NCI-H2196 (cell line): ENCODE data around the gene OCLN.
"Not testable (repeated sequence)": the region's sequence is repeated elsewhere in the genome, so short reads cannot be mapped to it uniquely, and the experiment has no call there.

Source experiments
- DNase-seq: peaks from one replicate; lab custom pipeline; 2025; ENCODE audit not compliant: unreplicated experiment; lab: John Stamatoyannopoulos, UW

The OCLN gene

DNA sequence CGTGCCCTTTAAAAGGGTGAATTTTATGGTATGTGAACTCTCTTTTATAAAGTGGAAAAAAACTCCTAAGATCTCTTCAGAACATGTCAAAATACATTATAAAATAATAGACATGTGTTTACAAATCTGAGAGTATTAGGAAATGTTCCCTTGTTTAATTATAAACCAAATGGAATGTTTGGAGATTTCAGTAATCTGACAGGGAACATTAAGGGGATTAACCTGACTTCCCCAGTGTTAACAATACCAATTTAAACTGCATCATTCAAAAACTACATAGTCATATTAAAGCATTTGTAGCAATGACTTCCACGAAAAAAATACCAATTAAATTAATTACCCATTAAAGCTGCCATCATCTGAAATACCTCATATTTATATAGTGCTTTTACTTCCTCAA lies 1.6 kb upstream of the OCLN start:
- no peak for DNase-seq

DNA sequence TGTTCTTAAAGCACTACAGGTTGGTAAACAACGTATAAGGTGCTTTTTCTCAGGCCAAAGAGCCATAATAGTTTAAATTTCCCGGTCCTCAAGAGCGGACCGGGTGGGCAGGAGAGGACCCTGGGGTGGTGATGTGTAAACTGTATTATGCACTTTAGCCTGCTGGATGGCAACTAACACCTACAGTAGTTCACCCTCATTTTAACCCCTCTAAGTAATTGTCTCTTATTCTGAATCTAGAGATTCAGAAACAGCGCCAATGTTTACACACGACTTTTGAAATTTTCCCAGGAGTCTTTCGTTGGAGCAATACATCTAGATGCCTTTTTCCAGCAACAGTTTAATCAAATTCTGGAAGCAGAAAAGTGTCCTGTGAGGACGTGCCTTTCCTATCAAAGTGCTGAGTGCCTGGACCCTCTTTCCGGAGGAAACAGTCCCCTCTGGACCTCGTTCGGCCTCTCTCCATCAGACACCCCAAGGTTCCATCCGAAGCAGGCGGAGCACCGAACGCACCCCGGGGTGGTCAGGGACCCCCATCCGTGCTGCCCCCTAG lies 676 bp upstream of the OCLN start:
- DNase-seq = no peak

DNA sequence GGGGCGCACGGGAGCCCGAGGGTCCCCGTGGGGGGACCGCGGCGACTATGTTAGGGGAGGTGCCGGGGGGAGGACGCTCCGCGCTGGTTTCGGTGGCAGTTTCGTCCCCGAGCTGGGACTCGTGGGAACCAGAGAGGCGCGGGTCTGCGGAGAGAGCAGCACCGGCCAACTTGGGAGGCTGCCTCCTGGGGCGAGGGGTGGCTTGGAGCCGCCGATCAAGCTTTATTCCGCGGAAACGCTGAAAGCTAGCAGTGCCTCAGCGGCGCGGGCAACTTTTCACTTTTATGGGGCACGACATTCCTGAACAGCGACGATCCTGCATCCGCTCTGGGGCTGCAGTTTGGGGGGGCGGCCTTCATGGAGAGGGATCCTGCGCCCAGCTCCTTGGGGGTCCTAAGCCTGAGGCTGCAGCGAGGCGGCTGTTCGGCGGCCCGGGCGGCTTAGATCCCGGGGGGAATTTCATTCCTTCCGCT lies 369 bp downstream of the OCLN start:
- no peak for DNase-seq

- no peak for DNase-seq
These were observed 975 bp downstream of the OCLN start for GRCh38 chr5:69493396-69494133.

DNA sequence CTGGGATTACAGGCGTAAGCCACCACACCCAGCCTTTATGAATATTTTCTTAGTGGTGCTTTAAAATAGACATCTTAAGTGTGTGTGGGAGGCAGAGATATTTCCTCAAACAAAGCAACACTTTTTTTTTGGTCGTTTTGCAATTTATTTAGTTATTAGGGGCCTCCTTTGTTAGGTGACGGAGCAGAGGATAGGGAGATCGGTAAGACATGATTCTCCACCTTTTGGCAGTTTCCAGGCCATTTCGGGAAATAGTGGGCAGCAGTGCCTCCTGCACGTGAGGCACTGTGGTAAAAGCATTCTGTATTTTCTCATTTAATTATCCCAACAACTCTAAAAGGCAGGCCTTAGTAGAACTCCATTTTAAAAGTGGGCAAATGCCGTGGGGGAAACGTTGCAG lies 1.9 kb downstream of the OCLN start:
- no peak for DNase-seq

- no peak for DNase-seq
These were observed 4.5 kb downstream of the OCLN start for GRCh38 chr5:69497006-69497520.

- DNase-seq = no peak
These were observed 5.8 kb downstream of the OCLN start for GRCh38 chr5:69498384-69498783.

DNA sequence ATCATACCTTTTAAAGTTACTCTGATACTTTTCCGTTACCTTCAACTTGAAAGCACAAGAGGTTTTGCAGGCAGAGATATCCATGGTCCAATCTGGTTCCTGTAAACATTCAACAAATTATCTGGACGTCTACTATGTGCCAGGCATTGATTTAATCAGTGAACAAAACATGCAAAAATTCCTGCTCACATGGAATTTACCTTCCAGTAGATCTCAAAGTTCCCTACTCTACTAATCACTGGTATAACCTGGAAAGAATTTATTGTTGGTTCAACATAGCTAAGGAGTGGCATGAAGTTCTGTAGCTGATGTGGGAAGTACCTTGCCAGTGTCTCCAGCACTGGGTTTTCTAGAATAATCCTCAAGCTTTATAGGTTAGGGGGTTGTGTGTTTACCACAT lies 9.8 kb downstream of the OCLN start:
- DNase-seq = no peak

DNA sequence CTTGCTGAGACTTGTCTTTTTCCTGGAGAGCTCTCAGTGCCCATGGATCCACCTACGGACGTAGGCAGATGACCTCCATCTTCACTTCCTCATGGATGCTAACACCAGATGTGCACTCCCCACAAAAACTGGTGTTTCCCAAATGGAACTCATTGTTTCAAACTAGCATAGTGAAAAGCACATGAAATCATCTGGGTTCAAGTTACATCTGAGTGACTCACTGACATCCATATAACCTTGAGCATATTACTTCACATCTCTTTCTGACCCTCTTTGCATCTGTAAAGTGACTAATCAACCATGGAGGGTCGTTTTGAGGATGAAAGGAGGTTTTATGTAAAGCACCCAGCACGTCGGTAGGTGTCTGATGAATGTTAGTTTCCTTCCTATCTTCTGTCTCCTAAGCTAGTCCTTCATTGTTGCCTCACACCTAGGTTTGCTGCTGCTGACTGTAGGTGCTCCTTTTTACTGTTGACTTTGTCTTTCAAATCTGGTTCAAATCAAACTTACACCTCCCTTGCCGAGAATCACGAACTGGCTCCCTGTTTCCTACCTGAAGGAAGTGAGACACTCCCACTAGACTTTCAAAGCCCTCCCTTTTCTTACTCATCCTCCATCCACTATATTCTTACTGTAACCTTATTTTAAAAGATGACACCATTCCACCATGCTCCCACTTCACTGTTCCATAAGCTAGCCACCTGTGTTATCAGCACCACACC lies 10.3 kb downstream of the OCLN start:
- DNase-seq = no peak

GRCh38 chr5:69504036-69504435 lies 11.4 kb downstream of the OCLN start:
- no peak for DNase-seq

GRCh38 chr5:69505306-69505705 lies 12.7 kb downstream of the OCLN start:
- DNase-seq = no peak

DNA sequence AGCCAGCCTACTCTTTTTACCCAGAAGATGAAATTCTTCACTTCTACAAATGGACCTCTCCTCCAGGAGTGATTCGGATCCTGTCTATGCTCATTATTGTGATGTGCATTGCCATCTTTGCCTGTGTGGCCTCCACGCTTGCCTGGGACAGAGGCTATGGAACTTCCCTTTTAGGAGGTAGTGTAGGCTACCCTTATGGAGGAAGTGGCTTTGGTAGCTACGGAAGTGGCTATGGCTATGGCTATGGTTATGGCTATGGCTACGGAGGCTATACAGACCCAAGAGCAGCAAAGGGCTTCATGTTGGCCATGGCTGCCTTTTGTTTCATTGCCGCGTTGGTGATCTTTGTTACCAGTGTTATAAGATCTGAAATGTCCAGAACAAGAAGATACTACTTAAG lies 16.6 kb downstream of the OCLN start:
- no peak for DNase-seq

GRCh38 chr5:69510694-69511093 lies 18.1 kb downstream of the OCLN start:
- no peak for DNase-seq

DNA sequence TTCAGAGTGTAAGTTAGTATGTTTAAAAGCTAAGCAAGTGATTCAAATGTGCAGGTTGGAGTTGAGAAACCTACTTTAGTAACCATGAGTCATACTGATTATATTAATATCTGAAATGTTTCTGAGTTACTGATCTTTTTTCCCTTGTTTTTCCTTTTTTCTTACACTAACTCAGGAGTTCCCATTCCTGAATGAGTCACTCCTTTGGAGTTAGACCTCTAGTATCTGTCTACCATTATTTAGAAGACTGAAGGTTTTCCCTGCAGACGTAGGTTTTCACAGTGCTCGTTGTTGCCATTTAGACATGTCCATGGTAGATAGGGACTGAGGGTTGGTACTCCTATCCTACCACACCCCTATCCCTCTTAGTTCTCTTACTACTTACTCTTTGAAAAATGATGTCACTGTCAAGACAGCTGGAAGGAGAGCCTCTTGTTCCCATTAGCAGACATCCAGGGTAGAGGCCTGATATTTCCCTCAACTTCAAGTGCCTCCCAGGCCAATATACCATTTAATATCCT lies 20.2 kb downstream of the OCLN start:
- DNase-seq = no peak

DNA sequence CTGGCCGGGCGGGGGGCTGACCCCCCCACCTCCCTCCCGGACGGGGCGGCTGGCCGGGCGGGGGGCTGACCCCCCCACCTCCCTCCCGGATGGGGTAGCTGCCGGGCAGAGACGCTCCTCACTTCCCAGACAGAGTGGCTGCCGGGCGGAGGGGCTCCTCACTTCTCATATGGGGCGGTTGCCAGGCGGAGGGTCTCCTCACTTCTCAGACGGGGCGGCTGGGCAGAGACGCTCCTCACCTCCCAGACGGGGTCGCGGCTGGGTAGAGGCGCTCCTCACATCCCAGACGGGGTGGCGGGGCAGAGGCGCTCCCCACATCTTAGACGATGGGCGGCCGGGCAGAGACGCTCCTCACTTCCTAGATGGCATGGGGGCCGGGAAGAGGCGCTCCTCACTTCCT lies 23.0 kb downstream of the OCLN start:
- DNase-seq = not testable (repeated sequence)

- no peak for DNase-seq
These were observed 24.2 kb downstream of the OCLN start for GRCh38 chr5:69516769-69517168.

- DNase-seq = peak; percentile 61
These were observed 25.2 kb downstream of the OCLN start for GRCh38 chr5:69517763-69518212.

DNA sequence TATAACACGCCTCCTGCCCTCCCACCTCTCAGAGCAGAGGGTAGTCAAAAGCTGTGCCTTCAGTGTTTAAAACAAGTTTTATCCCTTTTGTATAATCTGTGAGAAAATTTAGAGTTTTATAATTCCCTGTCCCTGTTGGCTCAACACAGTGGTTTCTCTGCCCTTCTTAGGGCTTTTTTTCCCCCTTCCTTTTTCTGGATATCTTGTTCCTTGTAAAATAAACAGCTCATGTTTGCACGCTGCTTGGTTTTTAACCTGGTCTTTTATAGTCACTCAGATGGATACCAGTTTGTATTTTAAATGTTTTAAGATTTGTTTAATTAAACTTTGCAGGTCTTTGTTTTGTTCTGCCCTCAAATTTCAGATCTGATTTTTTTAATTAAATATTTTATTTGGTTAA lies 26.7 kb downstream of the OCLN start:
- DNase-seq = no peak

DNA sequence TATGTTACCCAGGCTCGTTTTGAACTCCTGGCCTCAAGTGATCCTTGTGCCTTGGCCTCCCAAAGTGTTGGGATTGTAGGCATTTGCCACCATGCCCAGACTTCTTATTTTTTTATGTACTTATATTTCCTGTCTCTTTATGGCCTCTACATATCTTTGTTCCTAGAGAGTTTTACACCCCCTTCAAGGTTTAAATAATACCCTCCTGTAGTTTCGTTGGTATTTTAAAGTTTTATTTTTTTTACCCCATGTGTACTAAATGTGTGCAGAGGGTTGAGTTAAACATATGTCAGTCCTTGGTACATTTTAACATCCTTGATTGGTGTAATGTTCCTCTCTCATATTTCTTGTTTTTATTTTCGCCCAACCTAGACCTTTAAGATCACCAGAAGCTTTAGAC lies 29.4 kb downstream of the OCLN start:
- DNase-seq = no peak

GRCh38 chr5:69525490-69525889 lies 32.9 kb downstream of the OCLN start:
- no peak for DNase-seq

- no peak for DNase-seq
These were observed 34.1 kb downstream of the OCLN start for GRCh38 chr5:69526660-69527059.
